G401 (cell line): ENCODE data around the gene PRKCE. TPM values are rescaled to one million over a fixed set of nuclear protein-coding genes. Genes with fewer than 3 reads are reported as not detected.

Experiments used
- DNase-seq: peaks from one replicate; pipeline ENCODE4 v3.0.0-alpha.2; 2015; ENCODE audit warnings: low spot score
- in situ Hi-C: cut with HindIII; loops from 2 replicates; pipeline ENCODE4 v1.10.0; 2016; ENCODE audit warnings: low sequenced_read_pairs, mixed read lengths
- total RNA-seq: library from RNA; depleted of rRNA; stranded (reverse); fragments of >200 nt; shearing (Covaris generic); gene quantifications from 2 replicates; pipeline ENCODE4 v1.2.3, GENCODE V29; 2014

PRKCE gene
- total RNA-seq, 1 experiment from 2014 or later: 3.9 TPM

- in situ Hi-C loops: no loop called here
- DNase-seq: no peak
Observed at GRCh38 chr2:45763797-45764196, 112.3 kb downstream of the PRKCE start.

DNA sequence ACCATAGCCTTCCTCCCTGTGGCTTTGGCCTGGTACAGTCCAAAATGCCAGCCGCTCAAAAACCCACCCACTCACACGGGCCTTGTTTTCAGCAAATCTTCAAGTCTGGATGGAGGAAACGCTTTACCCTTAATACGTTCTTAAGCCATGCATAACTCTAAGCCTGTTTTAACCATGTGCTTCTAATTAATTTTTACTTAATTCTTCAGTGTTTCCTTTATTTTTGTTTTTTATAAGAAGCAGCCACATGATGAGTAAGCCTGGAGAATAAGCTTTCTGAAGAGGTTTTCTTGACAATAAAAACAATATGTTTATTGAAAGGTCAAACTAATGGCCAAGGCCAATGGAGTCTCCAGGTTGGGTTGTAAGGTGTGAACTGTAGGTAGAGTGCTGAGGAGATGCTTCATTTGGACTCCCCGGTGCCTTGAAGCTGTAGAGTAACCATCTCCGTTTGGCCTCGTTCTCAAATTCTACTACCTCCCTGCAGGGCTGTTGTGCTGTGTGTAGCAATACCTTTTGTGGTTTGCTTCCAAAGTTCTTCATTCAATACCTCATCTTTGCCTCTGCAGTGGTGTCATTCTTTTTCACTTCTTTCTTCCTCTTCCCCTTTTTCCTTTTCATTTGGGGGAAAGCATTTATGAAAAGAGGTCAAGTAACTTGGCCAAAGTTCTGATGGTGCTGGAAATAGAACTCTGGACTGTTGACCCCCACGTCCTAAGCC lies 113.7 kb downstream of the PRKCE start:
- in situ Hi-C loops: no loop called here
- no peak for DNase-seq

GRCh38 chr2:45765728-45766254 lies 114.3 kb downstream of the PRKCE start:
- peak; percentile 48 for DNase-seq
- in situ Hi-C loops: no loop called here

- in situ Hi-C loops: no loop called here
- DNase-seq: no peak
Observed at GRCh38 chr2:45768208-45768607, 116.7 kb downstream of the PRKCE start.

GRCh38 chr2:45769056-45769455 lies 117.6 kb downstream of the PRKCE start:
- in situ Hi-C loops: no loop called here
- DNase-seq: no peak

- no peak for DNase-seq
- in situ Hi-C loops: no loop called here
Observed at GRCh38 chr2:45769854-45770576, 118.5 kb downstream of the PRKCE start.

DNA sequence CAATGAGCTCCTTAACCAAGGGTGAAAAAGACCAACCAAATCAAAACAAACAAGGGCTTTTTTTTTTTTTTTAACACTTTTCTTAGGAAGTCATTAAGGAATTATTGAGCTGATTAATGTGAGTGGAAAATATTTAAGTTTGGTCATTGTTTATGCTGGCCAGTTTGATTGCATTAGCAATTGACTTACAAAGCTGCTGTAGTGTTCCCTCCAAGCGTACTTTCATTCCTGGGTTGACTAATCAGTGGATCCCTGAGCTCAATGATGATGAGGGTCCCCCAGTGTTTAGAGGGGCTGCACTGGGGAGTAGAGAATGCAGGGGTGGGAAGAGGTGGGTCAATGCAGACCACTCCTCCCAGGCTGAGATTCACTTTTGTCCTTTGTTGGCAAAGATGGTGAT lies 119.3 kb downstream of the PRKCE start:
- no peak for DNase-seq
- in situ Hi-C loops: no loop called here

- DNase-seq: peak; percentile 60
- in situ Hi-C loops: no loop called here
Observed at GRCh38 chr2:45771261-45771660, 119.8 kb downstream of the PRKCE start.

DNA sequence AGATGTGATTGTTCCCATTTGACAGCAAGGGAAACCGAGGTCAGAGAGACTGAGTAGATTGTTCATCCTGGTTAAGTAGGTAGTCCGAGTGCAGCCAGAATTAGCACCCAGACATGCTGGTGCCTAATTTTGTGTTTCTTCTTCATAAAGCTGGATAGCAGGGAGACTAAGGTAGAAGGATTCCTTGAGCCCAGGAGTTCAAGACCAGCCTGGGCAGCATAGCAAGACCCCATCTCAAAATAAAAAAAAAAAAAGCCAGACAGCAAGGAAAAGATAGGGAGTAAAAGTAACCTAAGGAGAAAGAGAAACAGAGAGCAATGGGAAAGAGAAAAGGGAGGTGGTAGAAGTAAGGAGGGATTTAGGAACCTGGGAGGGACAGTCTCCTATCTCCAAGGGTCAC lies 120.6 kb downstream of the PRKCE start:
- in situ Hi-C loops: no loop called here
- no peak for DNase-seq

- DNase-seq: no peak
- in situ Hi-C loops: no loop called here
Observed at GRCh38 chr2:45773909-45774308, 122.4 kb downstream of the PRKCE start.

- in situ Hi-C loops: no loop called here
- no peak for DNase-seq
Observed at GRCh38 chr2:45774688-45775244, 123.3 kb downstream of the PRKCE start.

GRCh38 chr2:45776160-45776955 lies 124.9 kb downstream of the PRKCE start:
- in situ Hi-C loops: no loop called here
- no peak for DNase-seq

- DNase-seq: no peak
- in situ Hi-C loops: no loop called here
Observed at GRCh38 chr2:45777996-45778719, 126.7 kb downstream of the PRKCE start.

DNA sequence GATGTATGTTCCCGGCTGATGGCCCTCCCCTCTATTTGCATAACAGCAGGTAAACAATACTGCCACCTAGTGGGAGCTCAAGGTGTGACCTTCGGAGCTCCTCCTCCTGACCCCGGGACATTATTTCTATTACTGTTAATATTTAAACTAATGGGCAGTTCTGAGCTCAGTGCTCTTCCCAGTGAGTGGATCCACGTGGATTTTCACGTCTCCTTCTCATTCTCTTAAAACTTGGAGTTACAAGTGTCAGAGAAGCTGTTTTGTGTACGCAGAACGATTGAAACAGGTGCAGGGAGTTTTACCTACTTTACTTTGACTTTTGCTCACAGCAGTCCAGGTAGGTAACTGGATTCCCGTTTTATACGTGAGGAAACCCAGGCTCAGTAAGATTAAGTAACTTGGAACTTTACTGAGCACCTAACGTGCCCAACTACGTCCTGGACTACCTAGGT lies 127.3 kb downstream of the PRKCE start:
- DNase-seq: peak; percentile 75
- in situ Hi-C loops: no loop called here

DNA sequence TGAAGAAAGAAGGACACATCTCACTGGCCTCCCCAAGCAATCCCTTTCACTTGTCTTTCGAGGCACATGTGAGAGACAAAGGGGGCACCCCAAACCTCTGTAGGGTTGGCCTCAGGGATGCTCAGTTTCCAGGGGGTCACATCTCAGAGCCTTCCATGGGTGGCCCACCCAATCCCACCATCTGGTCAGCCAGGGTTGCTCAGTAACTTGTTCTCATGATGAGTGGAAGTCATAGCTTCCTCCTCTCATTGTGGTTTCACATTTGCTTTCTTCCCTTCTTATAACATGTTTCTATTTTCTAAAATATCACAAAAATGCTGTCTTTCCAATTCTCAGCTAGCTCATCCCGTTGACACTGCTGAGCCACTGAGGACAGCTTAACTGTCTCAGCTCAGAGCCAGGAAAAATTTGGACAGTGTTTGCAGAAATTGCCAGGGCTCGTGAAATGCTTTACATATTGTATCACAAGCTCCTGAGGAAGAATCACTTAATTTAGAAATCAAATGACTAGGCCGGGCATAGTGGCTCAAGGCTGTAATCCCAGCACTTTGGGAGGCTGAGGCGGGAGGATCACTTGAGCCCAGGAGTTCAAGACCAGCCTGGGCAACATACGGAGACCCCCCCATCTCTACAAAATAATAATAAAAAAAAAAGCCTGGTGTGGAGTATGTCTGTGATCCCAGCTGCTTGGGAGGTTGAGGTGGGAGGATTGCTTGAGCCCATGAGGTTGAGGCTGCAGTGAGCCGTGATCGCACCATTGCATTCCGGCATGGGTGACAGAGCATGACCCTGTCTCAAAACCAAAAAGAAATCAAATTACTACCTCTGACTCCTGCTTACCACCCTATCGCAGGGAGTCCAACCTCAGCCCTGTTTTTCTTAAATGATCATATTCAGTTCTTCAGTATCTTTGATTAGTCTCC lies 129.3 kb downstream of the PRKCE start:
- in situ Hi-C loops: no loop called here
- DNase-seq: no peak

- in situ Hi-C loops: no loop called here
- DNase-seq: no peak
Observed at GRCh38 chr2:45781464-45781811, 130.0 kb downstream of the PRKCE start.

- DNase-seq: no peak
- in situ Hi-C loops: no loop called here
Observed at GRCh38 chr2:45782436-45782835, 131.0 kb downstream of the PRKCE start.

GRCh38 chr2:45782986-45783385 lies 131.5 kb downstream of the PRKCE start:
- in situ Hi-C loops: no loop called here
- DNase-seq: peak; percentile 40
